ENCODE data around the gene ATP1A1. TPM values are rescaled to one million over a fixed set of nuclear protein-coding genes. Genes with fewer than 3 reads are reported as not detected.

ATP1A1 gene
- total and polyA plus RNA-seq, 9 of the 15 experiments (the other 6 are each of a cell fraction or from before 2014, with no cell fraction given) = 99.3 to 513 (median 234) TPM

DNA sequence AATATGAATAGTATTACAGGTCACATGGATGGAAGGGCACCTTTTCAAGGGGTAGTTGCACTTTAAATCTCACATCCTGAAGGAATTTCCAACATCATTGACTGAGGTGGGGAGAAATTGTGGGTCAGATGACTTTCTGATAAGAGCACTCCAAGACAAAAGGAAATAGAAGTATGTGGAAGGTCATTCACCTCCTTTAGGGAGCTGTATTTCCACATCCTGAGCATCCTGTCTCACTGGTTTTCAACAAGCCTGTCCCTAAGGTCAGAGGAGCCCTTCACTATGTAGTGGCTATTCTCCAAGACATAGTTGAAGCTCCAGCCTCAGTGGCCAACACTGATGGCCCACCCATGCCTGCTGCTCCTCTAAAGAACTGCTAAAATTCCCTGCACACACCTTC is 76.5 kb downstream of the ATP1A1 start:
- no peaks in the 10 kb centered on the region for H3K9me1 ChIP-seq (ENCODE audit: control insufficient read depth, insufficient read depth, low read length)
- CTCF ChIA-PET (ENCODE audit: low intra/inter-chr PET ratio) = no interaction called here
- BruUV-seq (replicated peaks) = no TSS peak
- POLR2A ChIA-PET = interaction anchor here (0.6 to 1.1 kb wide), 3 partner anchors 11 to 1939 kb away, joined by 3 to 4 read pairs (median 3); partner anchors contain the start of gene TRIM33
- intact Hi-C loops (cut with micrococcal nuclease) (no loop called here), in situ Hi-C loops (cut with MboI) (no loop called here)
- TF ChIP-seq RCOR1 (IDR thresholded peaks at IDR 0.05; ENCODE audit: borderline replicate concordance in 1 of 2, low read depth in 2 of 2, low read length in 2 of 2) = no peak
- TF ChIP-seq PHF21A (IDR thresholded peaks at IDR 0.05; ENCODE audit: borderline replicate concordance, low read depth) = no peak
- TF ChIP-seq NCOA4 (IDR thresholded peaks at IDR 0.05; ENCODE audit: partially characterized antibody) = no peak
- no peak for TF ChIP-seq FOXK2 (conservative IDR thresholded peaks at IDR 0.05 in 1 of 2, IDR thresholded peaks at IDR 0.05 in 1 of 2; ENCODE audit: low read depth in 2 of 2)
- no peak for TF ChIP-seq ZNF184 (CRISPR knock-in tag; IDR thresholded peaks at IDR 0.05)
- TF ChIP-seq, protein P1, sequence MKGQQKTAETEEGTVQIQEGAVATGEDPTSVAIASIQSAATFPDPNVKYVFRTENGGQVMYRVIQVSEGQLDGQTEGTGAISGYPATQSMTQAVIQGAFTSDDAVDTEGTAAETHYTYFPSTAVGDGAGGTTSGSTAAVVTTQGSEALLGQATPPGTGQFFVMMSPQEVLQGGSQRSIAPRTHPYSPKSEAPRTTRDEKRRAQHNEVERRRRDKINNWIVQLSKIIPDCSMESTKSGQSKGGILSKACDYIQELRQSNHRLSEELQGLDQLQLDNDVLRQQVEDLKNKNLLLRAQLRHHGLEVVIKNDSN (CRISPR knock-in tag; IDR thresholded peaks at IDR 0.05) = no peak
- TF ChIP-seq CC2D1A (IDR thresholded peaks at IDR 0.05) = no peak
- TF ChIP-seq, protein P2, sequence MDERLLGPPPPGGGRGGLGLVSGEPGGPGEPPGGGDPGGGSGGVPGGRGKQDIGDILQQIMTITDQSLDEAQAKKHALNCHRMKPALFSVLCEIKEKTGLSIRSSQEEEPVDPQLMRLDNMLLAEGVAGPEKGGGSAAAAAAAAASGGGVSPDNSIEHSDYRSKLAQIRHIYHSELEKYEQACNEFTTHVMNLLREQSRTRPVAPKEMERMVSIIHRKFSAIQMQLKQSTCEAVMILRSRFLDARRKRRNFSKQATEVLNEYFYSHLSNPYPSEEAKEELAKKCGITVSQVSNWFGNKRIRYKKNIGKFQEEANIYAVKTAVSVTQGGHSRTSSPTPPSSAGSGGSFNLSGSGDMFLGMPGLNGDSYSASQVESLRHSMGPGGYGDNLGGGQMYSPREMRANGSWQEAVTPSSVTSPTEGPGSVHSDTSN (CRISPR knock-in tag; IDR thresholded peaks at IDR 0.05; ENCODE audit: low read depth) = no peak
- TF ChIP-seq, protein P2 (tag; conservative IDR thresholded peaks at IDR 0.05; ENCODE audit: low read depth) = no peak
- TF ChIP-seq, protein P3, sequence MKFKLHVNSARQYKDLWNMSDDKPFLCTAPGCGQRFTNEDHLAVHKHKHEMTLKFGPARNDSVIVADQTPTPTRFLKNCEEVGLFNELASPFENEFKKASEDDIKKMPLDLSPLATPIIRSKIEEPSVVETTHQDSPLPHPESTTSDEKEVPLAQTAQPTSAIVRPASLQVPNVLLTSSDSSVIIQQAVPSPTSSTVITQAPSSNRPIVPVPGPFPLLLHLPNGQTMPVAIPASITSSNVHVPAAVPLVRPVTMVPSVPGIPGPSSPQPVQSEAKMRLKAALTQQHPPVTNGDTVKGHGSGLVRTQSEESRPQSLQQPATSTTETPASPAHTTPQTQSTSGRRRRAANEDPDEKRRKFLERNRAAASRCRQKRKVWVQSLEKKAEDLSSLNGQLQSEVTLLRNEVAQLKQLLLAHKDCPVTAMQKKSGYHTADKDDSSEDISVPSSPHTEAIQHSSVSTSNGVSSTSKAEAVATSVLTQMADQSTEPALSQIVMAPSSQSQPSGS (CRISPR knock-in tag; IDR thresholded peaks at IDR 0.05) = no peak
- TF ChIP-seq, protein P4, sequence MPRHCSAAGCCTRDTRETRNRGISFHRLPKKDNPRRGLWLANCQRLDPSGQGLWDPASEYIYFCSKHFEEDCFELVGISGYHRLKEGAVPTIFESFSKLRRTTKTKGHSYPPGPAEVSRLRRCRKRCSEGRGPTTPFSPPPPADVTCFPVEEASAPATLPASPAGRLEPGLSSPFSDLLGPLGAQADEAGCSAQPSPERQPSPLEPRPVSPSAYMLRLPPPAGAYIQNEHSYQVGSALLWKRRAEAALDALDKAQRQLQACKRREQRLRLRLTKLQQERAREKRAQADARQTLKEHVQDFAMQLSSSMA (CRISPR knock-in tag; IDR thresholded peaks at IDR 0.05) = no peak
- TF ChIP-seq SRSF7 (optimal IDR thresholded peaks at IDR 0.05; ENCODE audit: low read depth, low read length) = no peak
- TF ChIP-seq, protein P5, sequence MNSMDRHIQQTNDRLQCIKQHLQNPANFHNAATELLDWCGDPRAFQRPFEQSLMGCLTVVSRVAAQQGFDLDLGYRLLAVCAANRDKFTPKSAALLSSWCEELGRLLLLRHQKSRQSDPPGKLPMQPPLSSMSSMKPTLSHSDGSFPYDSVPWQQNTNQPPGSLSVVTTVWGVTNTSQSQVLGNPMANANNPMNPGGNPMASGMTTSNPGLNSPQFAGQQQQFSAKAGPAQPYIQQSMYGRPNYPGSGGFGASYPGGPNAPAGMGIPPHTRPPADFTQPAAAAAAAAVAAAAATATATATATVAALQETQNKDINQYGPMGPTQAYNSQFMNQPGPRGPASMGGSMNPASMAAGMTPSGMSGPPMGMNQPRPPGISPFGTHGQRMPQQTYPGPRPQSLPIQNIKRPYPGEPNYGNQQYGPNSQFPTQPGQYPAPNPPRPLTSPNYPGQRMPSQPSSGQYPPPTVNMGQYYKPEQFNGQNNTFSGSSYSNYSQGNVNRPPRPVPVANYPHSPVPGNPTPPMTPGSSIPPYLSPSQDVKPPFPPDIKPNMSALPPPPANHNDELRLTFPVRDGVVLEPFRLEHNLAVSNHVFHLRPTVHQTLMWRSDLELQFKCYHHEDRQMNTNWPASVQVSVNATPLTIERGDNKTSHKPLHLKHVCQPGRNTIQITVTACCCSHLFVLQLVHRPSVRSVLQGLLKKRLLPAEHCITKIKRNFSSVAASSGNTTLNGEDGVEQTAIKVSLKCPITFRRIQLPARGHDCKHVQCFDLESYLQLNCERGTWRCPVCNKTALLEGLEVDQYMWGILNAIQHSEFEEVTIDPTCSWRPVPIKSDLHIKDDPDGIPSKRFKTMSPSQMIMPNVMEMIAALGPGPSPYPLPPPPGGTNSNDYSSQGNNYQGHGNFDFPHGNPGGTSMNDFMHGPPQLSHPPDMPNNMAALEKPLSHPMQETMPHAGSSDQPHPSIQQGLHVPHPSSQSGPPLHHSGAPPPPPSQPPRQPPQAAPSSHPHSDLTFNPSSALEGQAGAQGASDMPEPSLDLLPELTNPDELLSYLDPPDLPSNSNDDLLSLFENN (IDR thresholded peaks at IDR 0.05; ENCODE audit: low read depth in 2 of 2, low read length in 2 of 2) = no peak
- no peak for TF ChIP-seq ELF1 (tag; IDR thresholded peaks at IDR 0.05)
- no peak overlapping the region for H2AFZ ChIP-seq (ENCODE audit: low read depth, low read length)
- H3K4me1 ChIP-seq (replicated peaks in 1 of 2; ENCODE audit: control insufficient read depth in 2 of 2, insufficient read depth in 2 of 2, low read length in 2 of 2) = peaks cover 0 to 6% of the 10 kb centered on the region in 2 experiments; a peak in 1 of 5 replicates
- FAIRE-seq (no peak), ATAC-seq (no peak), DNase-seq (ENCODE audit: extremely low read depth in 1 of 4, low spot score in 3 of 4) (no peak)
- H3K79me2 ChIP-seq (ENCODE audit: control insufficient read depth, insufficient read depth, low read length) = no peaks in the 10 kb centered on the region
- no peak overlapping the region for H3K4me2 ChIP-seq (ENCODE audit: insufficient read depth, low read length)
- H3K9me3 ChIP-seq (replicated peaks; ENCODE audit: control insufficient read depth, insufficient read depth, low read depth, low read length) = no peaks in the 10 kb centered on the region
- no peak overlapping the region for H3K27ac ChIP-seq (ENCODE audit: extremely low read depth, low read depth, low read length)
- no peaks in the 10 kb centered on the region for H4K20me1 ChIP-seq (replicated peaks; ENCODE audit: control insufficient read depth, insufficient read depth, low read length)
- no peak overlapping the region for H3K4me3 ChIP-seq
- no peak overlapping the region for H3K9ac ChIP-seq (ENCODE audit: insufficient read depth in 1 of 2, low read depth in 2 of 2, low read length in 2 of 2)
- no peaks in the 10 kb centered on the region; a peak in 1 of 5 replicates for H3K27me3 ChIP-seq (ENCODE audit: control insufficient read depth in 2 of 2, insufficient read depth in 2 of 2, low read length in 2 of 2)
- H3K36me3 ChIP-seq (ENCODE audit: control insufficient read depth, insufficient read depth, low read length) = no peaks in the 10 kb centered on the region
